NCI-H2227 (cell line): ENCODE data around the gene COPS6.

Experiments
- DNase-seq: peaks from one replicate; lab custom pipeline; 2025; ENCODE audit not compliant: unreplicated experiment; lab: John Stamatoyannopoulos, UW

COPS6 gene

DNA sequence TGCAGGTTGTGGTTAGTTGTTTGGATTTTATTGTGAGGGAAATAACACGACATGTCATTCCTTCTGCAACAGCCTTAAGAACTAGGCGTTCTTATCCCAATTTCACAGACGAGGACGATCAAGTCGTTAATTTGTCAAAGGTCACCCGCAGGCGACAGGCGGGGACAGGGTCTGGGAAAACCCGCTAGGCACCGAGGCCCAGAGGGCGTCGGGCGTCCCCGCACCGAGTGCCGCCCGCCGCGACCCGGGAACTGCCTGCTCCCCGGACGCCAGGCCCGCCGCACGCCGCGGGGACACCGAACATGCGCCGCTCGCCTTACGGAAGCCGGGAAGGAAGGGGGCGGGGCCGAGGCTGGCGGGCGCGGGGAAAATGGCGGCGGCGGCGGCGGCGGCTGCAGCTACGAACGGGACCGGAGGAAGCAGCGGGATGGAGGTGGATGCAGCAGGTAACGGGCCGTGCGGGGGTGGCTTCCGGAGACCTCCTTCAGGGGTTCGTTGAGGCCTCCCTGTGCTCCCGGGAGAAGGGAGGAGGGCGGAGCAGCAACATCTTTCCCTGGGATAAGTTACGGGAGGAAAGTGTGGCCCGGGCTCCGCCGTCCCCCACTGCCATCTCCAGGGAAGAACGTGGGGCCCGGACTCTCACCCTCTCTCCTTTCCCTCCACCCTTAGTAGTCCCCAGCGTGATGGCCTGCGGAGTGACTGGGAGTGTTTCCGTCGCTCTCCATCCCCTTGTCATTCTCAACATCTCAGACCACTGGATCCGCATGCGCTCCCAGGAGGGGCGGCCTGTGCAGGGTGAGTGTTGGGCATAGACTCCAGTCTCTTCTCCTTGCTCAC, at the start of gene COPS6:
Gene COPS6, plus strand, starts transcription at position 349 of the 837 bp plus-strand sequence. Its CDS starts 22 bp downstream, at position 371.
- peak; percentile 90 for DNase-seq

DNA sequence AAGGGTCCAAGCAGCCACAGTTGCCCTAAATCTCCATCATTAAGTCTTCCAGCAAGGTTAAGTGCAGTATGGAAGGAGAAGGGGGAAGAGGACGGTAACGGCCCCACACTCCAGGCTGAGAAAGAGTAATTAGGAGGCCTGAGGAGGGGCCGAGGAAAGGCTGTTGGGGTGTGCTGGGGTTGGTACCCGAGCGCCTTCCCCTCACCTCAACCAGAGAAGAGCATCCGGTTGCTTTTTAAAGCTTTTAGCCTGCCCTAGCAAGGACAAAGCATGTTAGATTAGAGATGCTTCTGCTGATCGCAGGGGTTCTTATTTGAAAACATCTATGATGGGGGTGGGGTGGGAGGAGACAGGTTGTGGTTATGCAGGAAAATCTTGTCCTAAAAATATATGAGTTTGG, 48.2 kb upstream of the COPS6 start:
- no peak for DNase-seq

DNA sequence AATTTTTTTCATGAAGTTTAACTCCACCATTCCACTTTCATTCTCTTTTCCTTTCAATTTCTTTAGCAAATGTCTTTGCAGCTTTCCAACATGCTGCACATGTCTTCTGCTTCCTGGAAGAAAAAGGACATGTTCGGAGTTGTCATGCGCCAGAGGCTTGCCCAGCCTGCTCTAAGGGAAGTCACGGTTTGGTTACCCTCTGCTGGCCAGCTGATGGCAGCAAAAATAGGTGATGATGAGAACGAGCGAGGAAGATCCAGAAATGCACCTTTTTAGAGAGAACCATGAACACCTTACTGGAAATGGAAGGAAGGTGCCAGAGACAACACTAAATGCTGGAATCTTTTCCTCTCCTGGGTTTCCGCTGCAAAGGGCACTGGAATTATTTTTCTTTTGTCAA, 44.1 kb upstream of the COPS6 start:
- no peak for DNase-seq

DNA sequence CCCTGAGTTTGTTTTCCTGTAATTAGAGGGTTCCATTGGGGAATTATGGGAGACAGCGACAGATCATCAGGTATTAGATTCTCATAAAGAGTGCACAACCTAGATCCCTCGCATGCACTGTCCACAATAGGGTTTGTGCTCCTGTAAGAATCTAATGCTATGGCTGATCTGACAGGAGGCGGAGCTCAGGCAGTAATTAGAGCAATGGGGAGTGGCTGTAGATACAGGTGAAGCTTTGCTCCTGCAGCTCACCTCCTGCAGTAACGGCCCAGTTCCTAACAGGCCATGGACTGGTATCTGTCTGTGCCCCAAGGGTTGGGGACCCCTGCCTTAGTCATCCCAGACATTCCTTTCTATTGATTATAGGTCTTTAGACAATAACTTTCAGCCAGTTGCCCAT, 40.1 kb upstream of the COPS6 start:
- no peak for DNase-seq

GRCh38 chr7:100049441-100050291, 39.1 kb upstream of the COPS6 start, which contains the start of gene ZSCAN21:
Gene ZSCAN21, plus strand, starts transcription at chr7:100049774. Its CDS starts 7,233 bp downstream, at chr7:100057007.
- DNase-seq: peak; percentile 95

DNA sequence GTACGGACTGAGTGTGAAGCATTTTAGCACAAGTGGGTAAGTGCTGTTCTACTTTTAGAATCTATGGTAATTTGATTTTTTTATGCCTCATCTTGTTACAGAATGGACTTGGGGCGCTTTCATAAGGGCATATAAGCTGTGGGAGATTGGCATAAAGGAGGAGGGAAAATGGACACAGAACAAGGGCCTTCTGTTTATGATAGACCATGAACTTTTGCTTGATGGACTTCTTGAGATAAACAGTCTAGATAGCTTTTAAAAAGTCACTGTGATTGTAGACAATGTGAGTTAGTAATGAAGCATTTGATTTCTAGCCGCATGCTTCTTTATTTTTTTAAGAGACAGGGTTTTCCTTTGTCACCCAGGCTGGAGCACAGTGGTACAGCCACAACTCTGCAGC, 37.2 kb upstream of the COPS6 start:
- DNase-seq: no peak

GRCh38 chr7:100053215-100053614, 35.6 kb upstream of the COPS6 start:
- DNase-seq: peak; percentile 81

DNA sequence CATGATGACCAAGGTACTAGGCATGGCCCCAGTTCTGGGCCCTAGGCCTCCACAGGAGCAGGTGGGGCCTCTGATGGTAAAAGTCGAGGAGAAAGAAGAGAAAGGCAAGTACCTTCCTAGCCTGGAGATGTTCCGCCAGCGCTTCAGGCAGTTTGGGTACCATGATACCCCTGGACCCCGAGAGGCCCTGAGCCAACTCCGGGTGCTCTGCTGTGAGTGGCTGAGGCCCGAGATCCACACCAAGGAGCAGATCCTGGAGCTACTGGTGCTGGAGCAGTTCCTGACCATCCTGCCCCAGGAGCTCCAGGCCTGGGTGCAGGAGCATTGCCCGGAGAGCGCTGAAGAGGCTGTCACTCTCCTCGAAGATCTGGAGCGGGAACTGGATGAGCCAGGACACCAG, 31.8 kb upstream of the COPS6 start:
- no peak for DNase-seq

DNA sequence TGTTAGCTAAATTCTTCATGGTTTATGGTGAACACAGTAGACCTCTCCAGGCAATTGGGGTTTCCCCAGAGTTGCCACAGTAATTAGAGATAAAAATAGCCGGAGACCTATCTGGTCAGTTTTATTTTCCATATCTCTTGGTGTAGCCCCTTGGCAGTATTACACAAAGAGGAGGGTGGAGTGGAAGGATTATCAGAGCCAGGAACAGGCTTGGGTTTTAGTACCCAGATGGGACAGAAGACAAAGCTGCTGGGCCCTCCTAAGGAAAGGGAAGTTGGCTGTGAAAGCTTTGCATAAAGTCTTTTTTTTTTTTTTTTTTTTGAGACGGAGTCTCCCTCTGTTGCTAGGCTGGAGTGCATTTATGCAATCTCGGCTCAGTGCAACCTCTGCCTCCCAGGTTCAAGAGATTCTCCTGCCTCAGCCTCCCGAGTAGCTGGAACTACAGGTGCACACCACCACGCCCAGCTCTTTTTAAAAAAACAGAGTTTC, 29.5 kb upstream of the COPS6 start:
- no peak for DNase-seq

DNA sequence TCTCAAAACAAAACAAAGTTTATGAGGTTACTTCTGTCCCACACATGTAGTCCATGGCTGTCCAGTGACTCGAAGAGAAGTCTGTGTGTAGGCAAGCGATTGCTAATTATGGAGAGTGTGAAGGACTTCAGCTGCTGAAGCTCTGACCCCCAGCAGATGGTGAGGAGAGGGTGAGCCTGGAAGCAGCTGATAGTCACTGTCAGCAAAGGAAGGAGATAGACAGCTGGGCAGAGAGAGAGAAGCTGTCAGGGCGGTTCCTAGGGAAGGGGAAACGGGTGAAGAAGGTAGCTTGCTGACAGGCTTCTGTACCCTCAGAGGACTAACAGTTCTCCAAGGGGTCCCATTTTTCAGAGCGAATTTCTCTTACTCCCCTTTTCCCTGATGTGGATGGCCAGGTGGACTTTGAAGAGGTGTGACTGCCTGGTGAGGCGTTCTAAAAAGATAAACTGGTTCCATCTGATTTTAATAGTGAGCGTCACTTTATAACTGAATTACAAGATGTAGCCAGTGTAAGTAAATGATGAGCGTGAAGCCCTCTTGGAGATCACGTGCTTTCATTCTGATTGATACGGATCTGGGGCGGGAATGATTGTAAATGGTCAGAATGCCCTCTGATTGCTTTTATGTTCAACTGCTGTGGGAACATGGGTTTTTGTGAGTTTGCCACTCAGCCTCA, 27.1 kb upstream of the COPS6 start:
- DNase-seq: no peak

- DNase-seq: no peak
Measured at GRCh38 chr7:100063376-100063775, 25.4 kb upstream of the COPS6 start.

DNA sequence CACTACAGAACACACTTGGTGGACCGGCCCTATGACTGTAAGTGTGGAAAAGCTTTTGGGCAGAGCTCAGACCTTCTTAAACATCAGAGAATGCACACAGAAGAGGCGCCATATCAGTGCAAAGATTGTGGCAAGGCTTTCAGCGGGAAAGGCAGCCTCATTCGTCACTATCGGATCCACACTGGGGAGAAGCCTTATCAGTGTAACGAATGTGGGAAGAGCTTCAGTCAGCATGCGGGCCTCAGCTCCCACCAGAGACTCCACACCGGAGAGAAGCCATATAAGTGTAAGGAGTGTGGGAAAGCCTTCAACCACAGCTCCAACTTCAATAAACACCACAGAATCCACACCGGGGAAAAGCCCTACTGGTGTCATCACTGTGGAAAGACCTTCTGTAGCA, 24.6 kb upstream of the COPS6 start:
- no peak for DNase-seq

GRCh38 chr7:100065452-100066186, 23.1 kb upstream of the COPS6 start:
- DNase-seq: no peak

GRCh38 chr7:100066953-100067352, 21.8 kb upstream of the COPS6 start:
- peak; percentile 35 for DNase-seq

- DNase-seq: no peak
Measured at GRCh38 chr7:100069991-100070390, 18.8 kb upstream of the COPS6 start.

- DNase-seq: no peak
Measured at GRCh38 chr7:100071018-100071723, 17.6 kb upstream of the COPS6 start.

GRCh38 chr7:100072462-100072861, 16.3 kb upstream of the COPS6 start:
- DNase-seq: no peak

GRCh38 chr7:100074841-100075240, 13.9 kb upstream of the COPS6 start:
- no peak for DNase-seq

DNA sequence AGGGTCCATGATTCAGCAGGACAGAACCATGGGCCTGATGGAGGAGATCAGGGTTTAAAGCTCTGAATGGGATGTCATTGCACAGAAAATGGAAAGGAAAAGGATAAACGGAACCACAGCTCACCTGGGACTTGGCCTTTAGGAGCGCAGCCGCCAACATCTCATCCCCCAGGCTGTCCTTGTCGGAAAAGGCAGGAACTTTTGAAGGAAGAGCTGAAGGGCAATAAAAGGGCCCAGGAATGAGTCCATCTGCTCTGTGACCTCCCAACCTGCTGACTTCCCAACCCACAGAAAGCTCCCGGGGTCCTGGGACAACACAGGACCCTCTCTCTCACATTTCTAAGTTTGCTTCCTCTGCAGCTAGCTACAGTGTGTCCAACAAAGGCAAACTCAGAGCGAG, 13.4 kb upstream of the COPS6 start:
- DNase-seq: no peak

DNA sequence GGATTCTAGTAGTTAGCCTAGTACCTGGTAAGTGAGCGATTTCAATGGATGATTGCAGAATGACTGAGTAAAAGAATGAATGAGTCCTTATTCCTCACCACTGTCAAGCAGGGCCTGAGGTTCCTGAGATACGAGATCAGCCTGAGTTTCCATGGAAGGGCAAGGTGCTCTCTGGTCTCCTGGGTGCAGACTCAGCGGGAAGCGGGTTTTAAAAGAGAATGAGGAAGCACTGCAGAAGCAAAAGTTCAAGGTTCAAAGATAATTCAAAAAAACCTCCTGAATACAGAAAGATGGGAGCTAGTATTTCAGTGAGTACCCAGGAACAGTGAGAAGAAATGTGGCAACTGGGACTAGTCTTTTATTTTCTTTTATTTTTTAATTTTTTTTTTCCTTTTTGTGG, 11.6 kb upstream of the COPS6 start:
- DNase-seq: no peak
